ENCODE measurements around the gene C5orf15. TPM values are rescaled to one million over a fixed set of nuclear protein-coding genes. Genes with fewer than 3 reads are reported as not detected.

Gene C5orf15
- total RNA-seq, 1 donor from 2014 or later = 20.8 TPM

DNA sequence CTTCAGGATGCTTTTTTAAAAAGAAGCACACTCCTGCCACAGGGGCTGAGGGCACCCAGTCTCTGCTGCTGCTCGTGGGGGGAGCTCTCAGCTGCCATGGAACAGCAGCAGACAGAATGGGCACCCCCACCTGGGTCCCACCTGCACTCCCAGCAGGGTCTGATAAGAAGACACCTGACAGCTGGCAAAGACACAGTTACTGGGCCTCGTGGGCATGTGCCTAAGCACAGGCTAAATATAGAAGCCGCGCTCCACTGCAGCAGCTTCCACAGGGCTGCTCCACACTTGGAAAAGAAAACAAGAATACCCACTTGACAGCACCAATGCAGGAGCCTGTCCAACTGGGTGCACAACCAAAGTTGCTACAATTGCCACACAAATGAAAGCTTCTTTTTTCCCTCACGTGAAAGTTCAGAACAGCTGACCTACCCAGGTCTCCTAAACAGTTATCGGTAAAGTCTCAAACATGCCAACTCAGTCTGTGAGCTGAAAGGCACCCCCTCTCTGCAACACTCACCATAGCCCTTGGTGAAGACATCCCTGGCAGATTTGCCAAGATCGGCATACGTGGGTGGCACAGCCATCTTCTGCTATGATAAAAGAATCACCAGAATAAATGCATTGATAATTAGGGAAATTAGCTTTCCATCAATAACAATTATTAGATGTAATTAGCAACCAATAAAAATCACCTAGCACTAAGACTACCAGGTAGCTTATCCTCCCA is 24.2 kb upstream of the C5orf15 start:
- FAIRE-seq = no peak
- Histone ChIP-seq H3K27me3 (ENCODE audit: control insufficient read depth, insufficient read depth, low read length) (no peaks in the 10 kb centered on the region), H3K36me3 (ENCODE audit: control insufficient read depth, insufficient read depth, low read length) (peaks cover 22% of the 10 kb centered on the region), H3K4me3 (ENCODE audit: low read depth, low read length) (no peak overlapping the region)
- DNase-seq (ENCODE audit: low read depth) = no peak
- TF ChIP-seq, protein P1, sequence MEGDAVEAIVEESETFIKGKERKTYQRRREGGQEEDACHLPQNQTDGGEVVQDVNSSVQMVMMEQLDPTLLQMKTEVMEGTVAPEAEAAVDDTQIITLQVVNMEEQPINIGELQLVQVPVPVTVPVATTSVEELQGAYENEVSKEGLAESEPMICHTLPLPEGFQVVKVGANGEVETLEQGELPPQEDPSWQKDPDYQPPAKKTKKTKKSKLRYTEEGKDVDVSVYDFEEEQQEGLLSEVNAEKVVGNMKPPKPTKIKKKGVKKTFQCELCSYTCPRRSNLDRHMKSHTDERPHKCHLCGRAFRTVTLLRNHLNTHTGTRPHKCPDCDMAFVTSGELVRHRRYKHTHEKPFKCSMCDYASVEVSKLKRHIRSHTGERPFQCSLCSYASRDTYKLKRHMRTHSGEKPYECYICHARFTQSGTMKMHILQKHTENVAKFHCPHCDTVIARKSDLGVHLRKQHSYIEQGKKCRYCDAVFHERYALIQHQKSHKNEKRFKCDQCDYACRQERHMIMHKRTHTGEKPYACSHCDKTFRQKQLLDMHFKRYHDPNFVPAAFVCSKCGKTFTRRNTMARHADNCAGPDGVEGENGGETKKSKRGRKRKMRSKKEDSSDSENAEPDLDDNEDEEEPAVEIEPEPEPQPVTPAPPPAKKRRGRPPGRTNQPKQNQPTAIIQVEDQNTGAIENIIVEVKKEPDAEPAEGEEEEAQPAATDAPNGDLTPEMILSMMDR (IDR thresholded peaks at IDR 0.05; ENCODE audit: insufficient read depth, low read length, severe bottlenecking) = no peak

- Histone ChIP-seq H3K27me3 (ENCODE audit: control insufficient read depth, insufficient read depth, low read length) (no peaks in the 10 kb centered on the region), H3K4me3 (ENCODE audit: low read depth, low read length) (no peak overlapping the region), H3K36me3 (ENCODE audit: control insufficient read depth, insufficient read depth, low read length) (peaks cover 28% of the 10 kb centered on the region)
- FAIRE-seq (no peak), DNase-seq (ENCODE audit: low read depth) (no peak)
- TF ChIP-seq, protein P1 (IDR thresholded peaks at IDR 0.05; ENCODE audit: insufficient read depth, low read length, severe bottlenecking) = no peak
These were observed 22.9 kb upstream of the C5orf15 start for GRCh38 chr5:133991171-133991910.

DNA sequence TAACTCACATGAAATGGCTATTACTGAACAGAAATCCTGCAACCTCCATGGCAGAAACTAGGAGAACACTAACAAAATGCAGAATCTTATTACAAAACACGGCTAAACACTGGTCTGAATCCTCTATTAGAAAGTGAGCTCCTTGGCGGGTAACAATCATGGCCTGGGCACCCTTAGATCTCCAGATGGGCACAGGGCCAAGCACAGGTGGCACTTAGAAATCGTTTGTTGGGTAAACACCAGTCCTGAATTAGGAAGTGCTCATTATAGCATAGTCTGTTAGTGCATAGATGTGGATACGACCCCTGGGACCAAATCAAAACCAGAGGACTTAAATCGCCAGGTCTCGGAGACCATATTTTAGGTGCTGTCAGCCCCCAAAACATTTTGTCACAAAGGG is 22.0 kb upstream of the C5orf15 start:
- FAIRE-seq (no peak), DNase-seq (ENCODE audit: low read depth) (no peak)
- no peak overlapping the region for H3K4me3 ChIP-seq (ENCODE audit: low read depth, low read length)
- TF ChIP-seq, protein P1 (IDR thresholded peaks at IDR 0.05; ENCODE audit: insufficient read depth, low read length, severe bottlenecking) = no peak
- peaks cover 31% of the 10 kb centered on the region for H3K36me3 ChIP-seq (ENCODE audit: control insufficient read depth, insufficient read depth, low read length)
- H3K27me3 ChIP-seq (ENCODE audit: control insufficient read depth, insufficient read depth, low read length) = no peaks in the 10 kb centered on the region

GRCh38 chr5:133985540-133986180 is 17.2 kb upstream of the C5orf15 start:
- Histone ChIP-seq H3K27me3 (ENCODE audit: control insufficient read depth, insufficient read depth, low read length) (no peaks in the 10 kb centered on the region), H3K4me3 (ENCODE audit: low read depth, low read length) (no peak overlapping the region), H3K36me3 (ENCODE audit: control insufficient read depth, insufficient read depth, low read length) (peaks cover 32% of the 10 kb centered on the region)
- FAIRE-seq (no peak), DNase-seq (ENCODE audit: low read depth) (no peak)
- TF ChIP-seq, protein P1 (IDR thresholded peaks at IDR 0.05; ENCODE audit: insufficient read depth, low read length, severe bottlenecking) = no peak

GRCh38 chr5:133983674-133984073 is 15.2 kb upstream of the C5orf15 start:
- H3K4me3 ChIP-seq (ENCODE audit: low read depth, low read length) = no peak overlapping the region
- no peaks in the 10 kb centered on the region for H3K27me3 ChIP-seq (ENCODE audit: control insufficient read depth, insufficient read depth, low read length)
- H3K36me3 ChIP-seq (ENCODE audit: control insufficient read depth, insufficient read depth, low read length) = peaks cover 26% of the 10 kb centered on the region
- DNase-seq (ENCODE audit: low read depth) (no peak), FAIRE-seq (no peak)
- TF ChIP-seq, protein P1 (IDR thresholded peaks at IDR 0.05; ENCODE audit: insufficient read depth, low read length, severe bottlenecking) = no peak
